ENCODE data around the gene STAG3.
"Not testable (repeated sequence)": the region's sequence is repeated elsewhere in the genome, so short reads cannot be mapped to it uniquely, and the experiment has no call there.

Gene STAG3, protein sequence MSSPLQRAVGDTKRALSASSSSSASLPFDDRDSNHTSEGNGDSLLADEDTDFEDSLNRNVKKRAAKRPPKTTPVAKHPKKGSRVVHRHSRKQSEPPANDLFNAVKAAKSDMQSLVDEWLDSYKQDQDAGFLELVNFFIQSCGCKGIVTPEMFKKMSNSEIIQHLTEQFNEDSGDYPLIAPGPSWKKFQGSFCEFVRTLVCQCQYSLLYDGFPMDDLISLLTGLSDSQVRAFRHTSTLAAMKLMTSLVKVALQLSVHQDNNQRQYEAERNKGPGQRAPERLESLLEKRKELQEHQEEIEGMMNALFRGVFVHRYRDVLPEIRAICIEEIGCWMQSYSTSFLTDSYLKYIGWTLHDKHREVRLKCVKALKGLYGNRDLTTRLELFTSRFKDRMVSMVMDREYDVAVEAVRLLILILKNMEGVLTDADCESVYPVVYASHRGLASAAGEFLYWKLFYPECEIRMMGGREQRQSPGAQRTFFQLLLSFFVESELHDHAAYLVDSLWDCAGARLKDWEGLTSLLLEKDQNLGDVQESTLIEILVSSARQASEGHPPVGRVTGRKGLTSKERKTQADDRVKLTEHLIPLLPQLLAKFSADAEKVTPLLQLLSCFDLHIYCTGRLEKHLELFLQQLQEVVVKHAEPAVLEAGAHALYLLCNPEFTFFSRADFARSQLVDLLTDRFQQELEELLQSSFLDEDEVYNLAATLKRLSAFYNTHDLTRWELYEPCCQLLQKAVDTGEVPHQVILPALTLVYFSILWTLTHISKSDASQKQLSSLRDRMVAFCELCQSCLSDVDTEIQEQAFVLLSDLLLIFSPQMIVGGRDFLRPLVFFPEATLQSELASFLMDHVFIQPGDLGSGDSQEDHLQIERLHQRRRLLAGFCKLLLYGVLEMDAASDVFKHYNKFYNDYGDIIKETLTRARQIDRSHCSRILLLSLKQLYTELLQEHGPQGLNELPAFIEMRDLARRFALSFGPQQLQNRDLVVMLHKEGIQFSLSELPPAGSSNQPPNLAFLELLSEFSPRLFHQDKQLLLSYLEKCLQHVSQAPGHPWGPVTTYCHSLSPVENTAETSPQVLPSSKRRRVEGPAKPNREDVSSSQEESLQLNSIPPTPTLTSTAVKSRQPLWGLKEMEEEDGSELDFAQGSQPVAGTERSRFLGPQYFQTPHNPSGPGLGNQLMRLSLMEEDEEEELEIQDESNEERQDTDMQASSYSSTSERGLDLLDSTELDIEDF

GRCh38 chr7:100177045-100178001, at the start of gene STAG3, which contains the start of gene GPC2:
TSS of gene STAG3 (plus strand) at chr7:100177918. CDS start at chr7:100180557, 2,639 bp downstream.
TSS of gene GPC2 (minus strand) at chr7:100177381. CDS start at chr7:100177199, 182 bp downstream.
- DNase-seq (ENCODE audit: low spot score) (peak; percentile 84), FAIRE-seq (peak; percentile 85)

DNA sequence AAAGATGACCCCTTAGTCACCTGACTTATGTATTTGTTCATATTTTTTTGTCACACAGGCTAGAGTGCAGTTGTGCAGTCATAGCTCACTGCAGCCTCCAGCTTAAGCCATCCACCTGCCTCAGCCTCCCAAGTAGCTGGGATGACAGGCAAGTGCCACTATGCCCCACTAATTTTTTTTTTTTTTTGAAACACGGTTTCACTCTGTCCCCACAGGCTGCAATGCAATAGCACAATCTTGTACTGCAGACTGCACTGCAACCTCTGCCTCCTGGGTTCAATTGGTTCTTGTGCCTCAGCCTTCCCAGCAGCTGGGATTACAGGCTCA, 49.1 kb upstream of the STAG3 start:
- DNase-seq (ENCODE audit: low spot score) (no peak), FAIRE-seq (no peak)

GRCh38 chr7:100130220-100130607, 47.5 kb upstream of the STAG3 start:
- not testable (repeated sequence) for DNase-seq (ENCODE audit: low spot score); FAIRE-seq

- DNase-seq (ENCODE audit: low spot score) (peak; percentile 26), FAIRE-seq (peak; percentile 16)
Measured at GRCh38 chr7:100130608-100131453, 46.9 kb upstream of the STAG3 start.

DNA sequence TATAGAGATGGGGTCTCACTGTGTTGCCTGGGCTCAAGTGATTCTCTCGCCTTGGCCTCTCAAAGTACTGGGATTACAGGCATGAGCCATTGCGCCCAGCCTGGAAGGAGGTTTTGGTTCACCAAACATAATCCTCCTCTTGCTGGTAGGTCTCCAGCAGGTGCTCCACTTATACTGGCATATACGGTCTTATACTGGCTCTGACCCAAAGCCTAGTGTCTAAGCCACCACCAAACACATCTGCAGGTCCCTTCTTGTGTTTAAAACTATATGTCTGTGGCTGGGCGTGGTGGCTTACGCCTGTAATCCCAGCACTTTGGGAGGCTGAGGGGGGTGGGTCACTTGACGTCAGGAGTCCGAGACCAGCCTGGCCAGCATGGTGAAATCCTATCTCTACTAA, 45.6 kb upstream of the STAG3 start:
- DNase-seq (ENCODE audit: low spot score) (no peak), FAIRE-seq (no peak)

DNA sequence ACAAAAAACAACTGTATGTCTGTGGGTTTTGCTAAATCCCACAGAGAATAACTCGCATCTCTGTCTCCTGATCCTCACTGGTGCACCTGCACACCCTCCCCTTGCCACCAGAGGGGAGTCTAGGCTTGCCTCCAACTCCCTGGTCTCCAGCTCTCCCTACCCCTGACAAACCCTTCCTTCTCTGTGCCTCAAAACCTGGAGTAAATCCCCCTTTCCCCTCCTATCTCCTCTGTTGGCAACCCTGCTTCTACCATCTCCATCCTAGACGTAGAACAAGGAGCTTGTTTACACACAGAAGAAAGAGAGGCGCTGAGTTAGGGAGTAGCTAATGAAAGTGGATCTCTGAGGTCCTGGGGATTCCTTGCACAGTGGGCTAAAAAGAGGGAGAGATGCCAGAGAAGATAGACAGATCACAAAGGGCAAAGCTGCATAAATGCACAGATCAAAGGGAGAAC, 45.0 kb upstream of the STAG3 start:
- FAIRE-seq (no peak), DNase-seq (ENCODE audit: low spot score) (peak; percentile 55)

DNA sequence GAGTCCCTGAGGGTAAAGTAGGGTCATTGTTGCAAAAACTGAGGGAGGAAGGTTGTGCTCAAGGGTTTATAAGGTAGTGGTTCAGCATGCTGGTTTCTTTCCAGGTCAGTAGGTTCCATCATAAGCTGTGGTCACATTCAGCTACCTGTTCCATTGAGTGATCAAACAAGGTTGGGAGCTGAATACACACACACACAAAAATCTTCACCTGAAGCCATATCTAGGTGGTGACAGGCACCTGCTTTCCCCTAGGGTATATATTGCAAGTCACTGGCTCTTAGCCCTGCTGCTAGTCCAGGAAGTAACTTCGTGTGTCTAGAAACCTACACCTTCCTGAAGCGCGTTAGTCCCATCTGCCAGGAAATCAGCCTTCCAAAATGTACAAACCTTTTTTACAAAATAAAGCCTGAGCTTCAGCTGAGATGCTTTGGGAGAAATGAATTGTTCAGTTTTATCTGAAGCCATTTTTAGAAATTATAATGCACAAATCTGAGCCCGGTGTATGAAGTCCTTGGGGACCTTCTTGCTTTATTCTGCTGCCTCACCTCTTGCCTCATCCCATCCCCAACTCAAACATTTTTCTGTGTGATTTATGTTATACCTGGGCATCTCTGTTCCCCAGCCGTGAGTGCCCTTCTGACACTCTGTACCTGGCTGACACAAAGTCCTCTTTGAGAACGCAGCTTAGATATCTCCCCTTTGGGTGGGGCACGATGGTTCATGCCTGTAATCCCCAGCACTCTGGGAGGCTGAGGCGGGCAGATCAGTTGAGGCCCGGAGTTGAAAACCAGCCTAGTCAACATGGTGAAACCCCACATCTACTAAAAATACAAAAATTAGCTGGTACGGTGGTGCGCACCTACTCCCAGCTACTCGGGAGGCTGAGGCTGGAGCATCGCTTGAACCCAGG, 39.6 kb upstream of the STAG3 start:
- no peak for FAIRE-seq
- DNase-seq (ENCODE audit: low spot score) = no peak

DNA sequence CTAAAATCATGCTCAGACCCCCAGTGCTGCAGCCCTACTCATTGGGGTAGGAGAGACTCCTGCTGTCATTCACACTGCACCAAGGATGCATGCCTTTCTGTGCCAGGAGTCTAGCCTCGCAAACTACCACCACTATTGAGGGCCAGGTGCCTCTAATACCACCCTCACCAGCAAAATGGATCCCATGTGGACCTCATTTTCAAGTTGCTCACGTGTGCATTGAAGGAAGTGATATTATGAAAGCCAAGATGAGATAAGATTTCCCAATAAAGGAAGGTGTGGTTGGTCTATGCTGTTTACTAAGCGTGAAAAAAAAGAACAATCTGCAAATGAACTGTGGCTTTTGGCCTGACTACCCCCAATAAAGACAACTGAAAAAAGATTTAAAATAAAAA, 36.2 kb upstream of the STAG3 start:
- FAIRE-seq (no peak), DNase-seq (ENCODE audit: low spot score) (no peak)

DNA sequence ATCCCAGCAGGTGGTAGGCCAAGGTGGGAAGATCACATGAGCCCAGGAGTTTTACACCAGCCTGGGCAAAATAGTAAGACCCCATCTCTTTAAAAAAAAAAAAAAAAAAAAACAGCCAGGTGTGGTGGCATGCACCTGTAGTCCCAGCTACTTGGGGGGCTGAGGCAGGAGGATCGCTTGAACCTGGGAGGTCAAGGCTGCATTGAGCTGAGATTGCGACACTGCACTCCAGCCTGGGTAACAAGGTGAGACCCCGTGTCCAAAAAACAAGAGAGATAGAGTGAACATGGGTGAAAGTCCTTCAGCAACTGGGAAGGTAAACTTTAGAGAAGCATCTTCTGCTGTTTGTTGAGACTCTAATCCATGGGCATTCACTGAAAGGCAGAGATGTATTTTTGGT, 35.3 kb upstream of the STAG3 start:
- FAIRE-seq (no peak), DNase-seq (ENCODE audit: low spot score) (no peak)

- not testable (repeated sequence) for FAIRE-seq; DNase-seq (ENCODE audit: low spot score)
Measured at GRCh38 chr7:100146350-100146749, 31.4 kb upstream of the STAG3 start.

DNA sequence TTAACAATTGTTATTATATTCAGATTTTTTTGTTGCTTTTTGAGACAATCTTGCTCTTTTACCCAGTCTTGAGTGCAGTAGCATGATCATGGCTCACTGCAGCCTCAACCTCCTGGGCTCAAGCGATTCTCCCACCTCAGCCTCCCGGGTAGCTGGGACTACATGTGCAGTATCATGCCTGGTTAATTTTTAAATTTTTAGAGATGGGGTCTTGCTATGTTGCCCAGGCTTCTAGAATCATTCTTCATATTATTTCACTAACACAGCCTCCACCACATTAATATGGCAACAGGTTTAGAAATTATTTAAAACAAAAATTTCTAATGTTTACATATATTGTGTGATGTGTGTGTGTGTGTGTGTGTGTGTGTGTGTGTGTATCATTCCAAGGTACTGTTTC, 30.4 kb upstream of the STAG3 start:
- FAIRE-seq (no peak), DNase-seq (ENCODE audit: low spot score) (no peak)

- FAIRE-seq = no peak
Measured at GRCh38 chr7:100148225-100148558, 29.5 kb upstream of the STAG3 start.

GRCh38 chr7:100148559-100149328, 29.0 kb upstream of the STAG3 start, which contains the start of gene LAMTOR4:
TSS of gene LAMTOR4 (plus strand) at chr7:100148918. CDS start at chr7:100148973, 55 bp downstream.
- DNase-seq (ENCODE audit: low spot score) = peak; percentile 100
- FAIRE-seq = peak; percentile 93

More at GRCh38 chr7:100148225-100148558, 29.5 kb upstream of the STAG3 start:
- no peak for DNase-seq (ENCODE audit: low spot score)

DNA sequence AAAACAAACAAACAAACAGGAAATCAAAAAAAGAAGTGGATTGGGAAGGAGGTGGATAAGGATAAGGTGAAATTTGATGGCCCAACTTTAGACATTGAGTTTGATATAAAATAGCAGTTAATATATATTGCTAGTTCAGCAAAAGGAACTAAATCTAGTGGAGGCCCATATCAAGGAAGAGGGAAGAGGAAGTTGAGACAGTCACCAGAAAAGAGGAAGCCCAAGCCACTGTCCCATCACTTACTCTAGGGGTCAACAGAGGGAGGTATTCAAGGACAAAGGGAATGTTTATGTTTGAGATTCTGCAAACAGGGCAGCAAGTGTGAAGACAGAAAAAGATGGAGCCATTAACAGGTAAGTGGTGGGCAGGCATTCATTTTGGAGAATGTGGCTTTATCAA, 25.3 kb upstream of the STAG3 start:
- DNase-seq (ENCODE audit: low spot score) (no peak), FAIRE-seq (no peak)

- FAIRE-seq (no peak), DNase-seq (ENCODE audit: low spot score) (no peak)
Measured at GRCh38 chr7:100152937-100153666, 24.6 kb upstream of the STAG3 start.

- FAIRE-seq (no peak), DNase-seq (ENCODE audit: low spot score) (no peak)
Measured at GRCh38 chr7:100153708-100154535, 23.8 kb upstream of the STAG3 start.

Measured in RCC 7860 (cell line).